IMR-90 (cell line): ENCODE data around the gene GSG1L. TPM values are rescaled to one million over a fixed set of nuclear protein-coding genes. Genes with fewer than 3 reads are reported as not detected.

Experiments used
- ATAC-seq: fragments of 200-7000 bp; cut with Tn5 transposase; 2 replicates; pipeline ENCODE4 v1.9.1; 2020; ENCODE audit warnings: low read depth, mild to moderate bottlenecking, moderate library complexity
- BruUV-seq: library from RNA; stranded (reverse); fragments of 400-500 nt; replicated peaks from 2 replicates; lab custom pipeline; 2021; lab: Mats Ljungman, UMichigan
- CTCF ChIA-PET: fragments of 300-600 bp; formaldehyde crosslinking; extraction: SDS; loops from one replicate; lab custom pipeline; 2021; ENCODE audit warnings: antibody characterized with exemption; lab: Yijun Ruan, JAX
- POLR2A ChIA-PET: fragments of 300-600 bp; sonication (Branson Sonifier 250); formaldehyde crosslinking; loops from one replicate; lab custom pipeline; 2022; ENCODE audit warnings: antibody characterized with exemption; ENCODE audit not compliant: unreplicated experiment; lab: Charles Lee
- DNase-seq: peaks from one replicate; pipeline ENCODE4 v3.0.0; 2013
- H2AFZ ChIP-seq: replicated peaks from 2 replicates; pipeline ENCODE3; 2013; ENCODE audit warnings: low read length, mild to moderate bottlenecking; ENCODE audit not compliant: poor library complexity
- H2AK5ac ChIP-seq: 2 replicates; pipeline ENCODE4 v1.6.1; 2013; ENCODE audit warnings: low read depth, low read length, inconsistent platforms
- H2AK9ac ChIP-seq: replicated peaks from 2 replicates; pipeline ENCODE3; 2013; ENCODE audit warnings: mild to moderate bottlenecking, low read depth, low read length, moderate library complexity; ENCODE audit not compliant: poor library complexity
- H2BK120ac ChIP-seq: 2 replicates; pipeline ENCODE4 v1.6.1; 2013; ENCODE audit warnings: low read depth, low read length, inconsistent platforms
- H2BK15ac ChIP-seq: 3 replicates; pipeline ENCODE4 v1.6.1; 2013; ENCODE audit warnings: low read depth, low read length, inconsistent platforms
- H2BK20ac ChIP-seq: 2 replicates; pipeline ENCODE4 v1.6.1; 2013; ENCODE audit warnings: low read depth, mild to moderate bottlenecking, inconsistent platforms, low read length, moderate library complexity
- H2BK5ac ChIP-seq: 2 replicates; pipeline ENCODE4 v1.6.1; 2013; ENCODE audit warnings: mild to moderate bottlenecking, low read depth, low read length, inconsistent platforms; ENCODE audit not compliant: poor library complexity, severe bottlenecking
- H3K14ac ChIP-seq: replicated peaks from 2 replicates; pipeline ENCODE4 v1.6.1; 2013; ENCODE audit warnings: low read depth, low read length, inconsistent platforms
- H3K18ac ChIP-seq: 2 replicates; pipeline ENCODE4 v1.6.1; 2013; ENCODE audit warnings: low read depth, low read length, control low read depth
- H3K23ac ChIP-seq: 2 replicates; pipeline ENCODE4 v1.6.1; 2013; ENCODE audit warnings: low read depth, low read length, inconsistent platforms
- H3K27ac ChIP-seq: 2 replicates; pipeline ENCODE4 v1.5.1; 2013; ENCODE audit warnings: mild to moderate bottlenecking, control low read depth, low read length; ENCODE audit not compliant: insufficient read depth
- H3K27me3 ChIP-seq: 2 replicates; pipeline ENCODE4 v1.6.1; 2013; ENCODE audit warnings: low read length; ENCODE audit not compliant: control insufficient read depth, insufficient read depth
- H3K36me3 ChIP-seq: 2 replicates; pipeline ENCODE4 v1.6.1; 2013; ENCODE audit warnings: low read length, mixed read lengths; ENCODE audit not compliant: control insufficient read depth, insufficient read depth
- H3K4ac ChIP-seq: 2 replicates; pipeline ENCODE4 v1.6.1; 2013; ENCODE audit warnings: low read depth, low read length, inconsistent platforms
- H3K4me1 ChIP-seq: 2 replicates; pipeline ENCODE4 v1.6.1; 2013; ENCODE audit warnings: low read length, mixed read lengths; ENCODE audit not compliant: control insufficient read depth, insufficient read depth
- H3K4me2 ChIP-seq: 2 replicates; pipeline ENCODE4 v1.6.1; 2013; ENCODE audit warnings: low read depth, mild to moderate bottlenecking, control low read depth, low read length, moderate library complexity
- H3K4me3 ChIP-seq: 2 replicates; pipeline ENCODE4 v1.5.1; 2013; ENCODE audit warnings: low read depth, mild to moderate bottlenecking, control low read depth, low read length, moderate library complexity; ENCODE audit not compliant: insufficient read depth
- H3K56ac ChIP-seq: 2 replicates; pipeline ENCODE4 v1.6.1; 2013; ENCODE audit warnings: low read length, inconsistent platforms; ENCODE audit not compliant: insufficient read depth; ENCODE audit errors: extremely low read depth
- H3K79me1 ChIP-seq, 2 experiments: 2 replicates each; pipeline ENCODE4 v1.6.1; 2013; ENCODE audit warnings: low read length in 2 of 2, inconsistent platforms in 1 of 2, low read depth in 1 of 2
- H3K9ac ChIP-seq: 2 replicates; pipeline ENCODE4 v1.6.1; 2013; ENCODE audit warnings: low read depth, low read length, control low read depth
- H3K9me1 ChIP-seq: 2 replicates; pipeline ENCODE4 v1.6.1; 2013; ENCODE audit warnings: low read length, inconsistent platforms; ENCODE audit not compliant: insufficient read depth
- H3K9me3 ChIP-seq: 2 replicates; pipeline ENCODE4 v1.6.1; 2013; ENCODE audit warnings: low read length; ENCODE audit not compliant: control insufficient read depth, insufficient read depth
- H4K20me1 ChIP-seq: 2 replicates; pipeline ENCODE4 v1.6.1; 2013; ENCODE audit warnings: low read length, inconsistent platforms; ENCODE audit not compliant: insufficient read depth
- H4K5ac ChIP-seq: 2 replicates; pipeline ENCODE4 v1.6.1; 2013; ENCODE audit warnings: mild to moderate bottlenecking, low read depth, low read length, control low read depth
- H4K8ac ChIP-seq, 2 experiments: 2 replicates each; pipeline ENCODE4 v1.6.1; 2013; ENCODE audit warnings: low read depth in 2 of 2, low read length in 2 of 2, control low read depth in 1 of 2, inconsistent platforms in 1 of 2
- H4K91ac ChIP-seq: 2 replicates; pipeline ENCODE4 v1.6.1; 2013; ENCODE audit warnings: low read depth, low read length, inconsistent platforms; ENCODE audit not compliant: insufficient read depth
- RAD21 ChIP-seq: IDR thresholded peaks from 2 replicates; pipeline ENCODE4 v1.6.1; 2012; ENCODE audit warnings: low read length, improper control_type of control experiment
- WGBS, 2 experiments: methylation state at CpG; one replicate each; pipeline versions ENCODE4 v1.1.5 to v1.1.7; 2013; ENCODE audit warnings: missing lambda C conversion rate in 2 of 2; ENCODE audit not compliant: insufficient read length in 1 of 2; ENCODE audit errors: extremely low coverage in 2 of 2; 5-methylcytosine and 5-hydroxymethylcytosine counted together
- dilution Hi-C: fragments of 300-500 bp; cut with HindIII; formaldehyde crosslinking; loops from one replicate; pipeline ENCODE4 v1.14.3; 2018; ENCODE audit warnings: low sequenced_read_pairs; ENCODE audit not compliant: unreplicated experiment
- in situ Hi-C: fragments of 300-500 bp; cut with MboI; formaldehyde crosslinking; loops from 3 replicates; pipeline ENCODE4 v1.14.3; 2019; ENCODE audit warnings: low sequenced_read_pairs, inconsistent platforms, mixed read lengths
- intact Hi-C: fragments of 100-400 bp; cut with micrococcal nuclease; formaldehyde crosslinking; loops from 2 replicates; pipeline ENCODE4 v1.10.0; 2022
- polyA plus RNA-seq, 3 experiments: library from polyadenylated mRNA; depleted of rRNA; stranded (reverse); fragments of >200 nt; gene quantifications; 2 replicates each; pipeline ENCODE4 v1.2.3, GENCODE V29; 2012; ENCODE audit warnings: low replicate concordance in 1 of 3
- total RNA-seq: library from RNA; depleted of rRNA; stranded (reverse); fragments of >200 nt; gene quantifications from 2 replicates; pipeline ENCODE4 v1.2.3, GENCODE V29; 2012
- TF ChIP-seq, protein P1 (sequence below): fragments of 150-350 bp; IDR thresholded peaks from 2 replicates; pipeline ENCODE4 v1.6.1; 2017; ENCODE audit warnings: mild to moderate bottlenecking, antibody characterized with exemption, low read length, low read depth

Gene GSG1L
- total and polyA plus RNA-seq, 2 of the 4 experiments (the other 2 are of a cell fraction), result not detected

DNA sequence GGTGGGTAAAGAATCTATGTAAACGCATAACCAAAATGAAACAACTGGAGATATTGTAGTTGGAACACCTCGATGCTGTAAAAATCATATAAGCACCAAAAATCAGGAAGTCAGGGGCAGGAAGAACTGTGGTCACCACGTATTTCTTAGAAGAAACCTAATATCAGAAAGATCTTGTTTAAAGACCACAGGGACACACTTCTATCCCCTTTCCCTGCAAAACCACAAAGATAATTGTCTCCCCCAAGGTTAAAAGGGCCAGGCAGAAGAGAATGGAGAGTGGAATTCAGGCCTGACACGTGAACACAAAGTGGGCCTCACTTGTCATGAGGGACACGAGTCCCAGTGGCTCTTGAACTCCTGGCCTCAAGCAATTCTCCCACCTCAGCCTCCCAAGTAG lies 68.1 kb downstream of the GSG1L start:
- no peak overlapping the region for H4K91ac ChIP-seq
- no peak overlapping the region for H2AFZ ChIP-seq
- H2BK120ac ChIP-seq, result no peak overlapping the region
- H4K5ac ChIP-seq, result no peak overlapping the region
- no peak overlapping the region for H3K56ac ChIP-seq
- ATAC-seq (no peak), DNase-seq (no peak)
- no peaks in the 10 kb centered on the region for H3K79me1 ChIP-seq
- no peak overlapping the region for H3K4me3 ChIP-seq
- H2AK9ac ChIP-seq, result no peak overlapping the region
- no peaks in the 10 kb centered on the region for H3K9me1 ChIP-seq
- no peak overlapping the region for H4K8ac ChIP-seq
- H3K36me3 ChIP-seq, result no peaks in the 10 kb centered on the region
- H2AK5ac ChIP-seq, result no peak overlapping the region
- no peak for TF ChIP-seq RAD21
- TF ChIP-seq, protein P1, sequence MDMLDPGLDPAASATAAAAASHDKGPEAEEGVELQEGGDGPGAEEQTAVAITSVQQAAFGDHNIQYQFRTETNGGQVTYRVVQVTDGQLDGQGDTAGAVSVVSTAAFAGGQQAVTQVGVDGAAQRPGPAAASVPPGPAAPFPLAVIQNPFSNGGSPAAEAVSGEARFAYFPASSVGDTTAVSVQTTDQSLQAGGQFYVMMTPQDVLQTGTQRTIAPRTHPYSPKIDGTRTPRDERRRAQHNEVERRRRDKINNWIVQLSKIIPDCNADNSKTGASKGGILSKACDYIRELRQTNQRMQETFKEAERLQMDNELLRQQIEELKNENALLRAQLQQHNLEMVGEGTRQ, result no peak
- H3K4ac ChIP-seq, result no peak overlapping the region
- dilution Hi-C loops (no loop called here), in situ Hi-C loops (no loop called here), intact Hi-C loops (no loop called here)
- H3K27me3 ChIP-seq, result no peaks in the 10 kb centered on the region
- no peak overlapping the region for H2BK15ac ChIP-seq
- no peak overlapping the region for H3K27ac ChIP-seq
- H3K4me1 ChIP-seq, result no peaks in the 10 kb centered on the region
- peaks cover 2% of the 10 kb centered on the region for H3K9me3 ChIP-seq
- no TSS peak for BruUV-seq
- H4K20me1 ChIP-seq, result no peaks in the 10 kb centered on the region
- ChIA-PET POLR2A (no interaction called here), CTCF (no interaction called here)
- no peak overlapping the region for H3K9ac ChIP-seq
- 0% methylated on average over 1 of the region's 5 CpGs; no CpG with 5 or more reads in 1 of the 2 experiments for WGBS, 2 experiments
- H3K18ac ChIP-seq, result no peak overlapping the region
- H3K4me2 ChIP-seq, result no peak overlapping the region
- H2BK20ac ChIP-seq, result no peak overlapping the region
- no peak overlapping the region for H3K14ac ChIP-seq
- H2BK5ac ChIP-seq, result no peak overlapping the region
- no peak overlapping the region for H3K23ac ChIP-seq
